B cell (primary cell): ENCODE measurements around the gene PCDHGC4. TPM values are rescaled to one million over a fixed set of nuclear protein-coding genes. Genes with fewer than 3 reads are reported as not detected.

Experiments
- ATAC-seq: fragments of 200-7000 bp; cut with Tn5 transposase; one replicate; pipeline ENCODE4 v1.10.0; 2021; ENCODE audit warnings: low read depth, mild to moderate bottlenecking, moderate number of reproducible peaks, moderate library complexity
- CTCF ChIA-PET: fragments of 350-600 bp; sonication (Branson Sonifier 250); formaldehyde crosslinking; loops from one replicate; lab custom pipeline; 2021; ENCODE audit warnings: antibody characterized with exemption, inconsistent platforms; lab: Charles Lee
- POLR2A ChIA-PET: fragments of 350-600 bp; sonication (Branson Sonifier 250); formaldehyde crosslinking; loops from one replicate; lab custom pipeline; 2021; ENCODE audit warnings: antibody characterized with exemption; lab: Charles Lee
- DNase-seq: peaks from one replicate; pipeline ENCODE4 v3.0.0; 2013
- H2AFZ ChIP-seq: 2 replicates; pipeline ENCODE4 v1.6.1; 2012; ENCODE audit warnings: mild to moderate bottlenecking, low read depth, low read length; ENCODE audit not compliant: insufficient read depth, poor library complexity, severe bottlenecking
- H3K27ac ChIP-seq, 2 donors: 1 replicate in 1 of 2; 2 replicates in 1 of 2; pipeline ENCODE4 v1.5.1; 2012 to 2013; ENCODE audit warnings: low read length in 2 of 2, mild to moderate bottlenecking in 2 of 2, moderate library complexity in 1 of 2
- H3K27me3 ChIP-seq, 4 experiments: fragments of 200-600 bp in 1 of 4; sonication (generic) in 1 of 4; replicated peaks in 1 of 4; 1 replicate in 2 of 4; 2 replicates in 2 of 4; pipeline versions ENCODE4 v1.6.1 to v1.7.0; 2013 to 2016; ENCODE audit warnings: low read length in 3 of 4, mild to moderate bottlenecking in 2 of 4, mixed read lengths in 1 of 4, moderate library complexity in 1 of 4; ENCODE audit not compliant: insufficient read depth in 4 of 4, control insufficient read depth in 3 of 4; ENCODE audit errors: control extremely low read depth in 1 of 4
- H3K36me3 ChIP-seq, 2 experiments: replicated peaks in 1 of 2; 1 replicate in 1 of 2; 2 replicates in 1 of 2; pipeline versions ENCODE4 v1.6.1 to v1.7.1; 2013; ENCODE audit warnings: low read length in 1 of 2; ENCODE audit not compliant: insufficient read depth in 2 of 2, control insufficient read depth in 1 of 2; ENCODE audit errors: control extremely low read depth in 1 of 2, extremely low read depth in 1 of 2
- H3K4me1 ChIP-seq, 2 donors: fragments of 200-600 bp in 1 of 2; sonication (generic) in 1 of 2; 1 replicate in 1 of 2; 2 replicates in 1 of 2; pipeline versions ENCODE4 v1.5.1 to v1.6.1; 2013 to 2017; ENCODE audit warnings: low read length in 2 of 2; ENCODE audit not compliant: control insufficient read depth in 2 of 2, insufficient read depth in 2 of 2
- H3K4me2 ChIP-seq: replicated peaks from 2 replicates; pipeline ENCODE3; 2012; ENCODE audit warnings: mild to moderate bottlenecking, low read depth, low read length; ENCODE audit not compliant: poor library complexity, severe bottlenecking
- H3K4me3 ChIP-seq, 5 experiments: fragments of 200-600 bp in 1 of 5; sonication (generic) in 1 of 5; 1 replicate in 3 of 5; 2 replicates in 2 of 5; pipeline versions ENCODE4 v1.5.1 to v1.7.0; 2011 to 2016; ENCODE audit warnings: low read length in 4 of 5, mild to moderate bottlenecking in 4 of 5, low read depth in 2 of 5, control low read depth in 1 of 5, moderate library complexity in 1 of 5; ENCODE audit not compliant: insufficient read depth in 1 of 5; ENCODE audit errors: control extremely low read depth in 1 of 5, extremely low read depth in 1 of 5
- H3K79me2 ChIP-seq: fragments of 200-600 bp; sonication (generic); one replicate; pipeline ENCODE4 v1.6.0; 2016; ENCODE audit warnings: low read length; ENCODE audit not compliant: control insufficient read depth, insufficient read depth
- H3K9ac ChIP-seq: fragments of 200-600 bp; sonication (generic); 2 replicates; pipeline ENCODE4 v1.6.1; 2017; ENCODE audit warnings: mild to moderate bottlenecking, low read length, moderate library complexity
- H3K9me3 ChIP-seq, 3 donors: one replicate each; pipeline versions ENCODE4 v1.6.1 to v1.7.1; 2013; ENCODE audit warnings: low read length in 2 of 3; ENCODE audit not compliant: control insufficient read depth in 2 of 3, insufficient read depth in 1 of 3; ENCODE audit errors: control extremely low read depth in 1 of 3
- H4K20me1 ChIP-seq: 2 replicates; pipeline ENCODE4 v1.6.0; 2012; ENCODE audit warnings: mild to moderate bottlenecking, low read length; ENCODE audit not compliant: insufficient read depth, control insufficient read depth, poor library complexity, severe bottlenecking
- H3K27ac Mint-ChIP-seq: one replicate; pipeline ENCODE4 v1.8.0; 2021; ENCODE audit warnings: mixed read lengths
- H3K27me3 Mint-ChIP-seq: one replicate; pipeline ENCODE4 v1.8.0; 2021; ENCODE audit warnings: mixed read lengths
- H3K4me1 Mint-ChIP-seq: one replicate; pipeline ENCODE4 v1.8.0; 2021; ENCODE audit warnings: mixed read lengths
- H3K4me3 Mint-ChIP-seq: one replicate; pipeline ENCODE4 v1.8.0; 2021; ENCODE audit warnings: mixed read lengths
- H3K9me3 Mint-ChIP-seq: one replicate; pipeline ENCODE4 v1.8.0; 2022; ENCODE audit warnings: mixed read lengths; ENCODE audit not compliant: insufficient read depth
- EZH2 ChIP-seq: IDR thresholded peaks from 2 replicates; pipeline ENCODE4 v1.6.1; 2012; ENCODE audit warnings: borderline replicate concordance, low read depth, mild to moderate bottlenecking, moderate library complexity, low read length; ENCODE audit not compliant: insufficient read depth, poor library complexity, severe bottlenecking
- WGBS: methylation state at CpG from one replicate; pipeline ENCODE4 v1.1.5; 2013; ENCODE audit warnings: missing lambda C conversion rate; ENCODE audit not compliant: insufficient coverage; 5-methylcytosine and 5-hydroxymethylcytosine counted together
- intact Hi-C: fragments of 100-400 bp; cut with micrococcal nuclease; formaldehyde crosslinking; loops from one replicate; pipeline ENCODE4 v1.10.0; 2022
- polyA plus RNA-seq: library from polyadenylated mRNA; depleted of rRNA; stranded (reverse); fragments of >200 nt; gene quantifications from 2 replicates; pipeline ENCODE4 v1.2.3, GENCODE V29; 2012
- total RNA-seq, 2 donors: library from RNA; stranded (reverse); fragments of 120-200 nt in 1 of 2; gene quantifications; 1 replicate in 1 of 2; 2 replicates in 1 of 2; pipeline versions ENCODE4 v1.2.3 to v1.2.4, GENCODE V29; 2013 to 2022
- TF ChIP-seq, protein P1 (sequence below): fragments of 200-600 bp; IDR thresholded peaks from one replicate; pipeline ENCODE4 v1.8.0; 2022; ENCODE audit warnings: antibody characterized with exemption, mild to moderate bottlenecking

PCDHGC4 gene
- total and polyA plus RNA-seq, 2 donors (not counting 1 experiment from before 2014, with no cell fraction given): 0.09 to 0.42 TPM

GRCh38 chr5:141478321-141478945, 6.4 kb upstream of the PCDHGC4 start:
- peaks cover 23 to 32% of the 10 kb centered on the region in 2 donors for H3K4me1 ChIP-seq
- no peaks in the 10 kb centered on the region for H3K79me2 ChIP-seq
- H3K4me3 Mint-ChIP-seq: no peak overlapping the region
- H4K20me1 ChIP-seq: no peaks in the 10 kb centered on the region
- H3K36me3 ChIP-seq: no peaks in the 10 kb centered on the region
- TF ChIP-seq, protein P1, sequence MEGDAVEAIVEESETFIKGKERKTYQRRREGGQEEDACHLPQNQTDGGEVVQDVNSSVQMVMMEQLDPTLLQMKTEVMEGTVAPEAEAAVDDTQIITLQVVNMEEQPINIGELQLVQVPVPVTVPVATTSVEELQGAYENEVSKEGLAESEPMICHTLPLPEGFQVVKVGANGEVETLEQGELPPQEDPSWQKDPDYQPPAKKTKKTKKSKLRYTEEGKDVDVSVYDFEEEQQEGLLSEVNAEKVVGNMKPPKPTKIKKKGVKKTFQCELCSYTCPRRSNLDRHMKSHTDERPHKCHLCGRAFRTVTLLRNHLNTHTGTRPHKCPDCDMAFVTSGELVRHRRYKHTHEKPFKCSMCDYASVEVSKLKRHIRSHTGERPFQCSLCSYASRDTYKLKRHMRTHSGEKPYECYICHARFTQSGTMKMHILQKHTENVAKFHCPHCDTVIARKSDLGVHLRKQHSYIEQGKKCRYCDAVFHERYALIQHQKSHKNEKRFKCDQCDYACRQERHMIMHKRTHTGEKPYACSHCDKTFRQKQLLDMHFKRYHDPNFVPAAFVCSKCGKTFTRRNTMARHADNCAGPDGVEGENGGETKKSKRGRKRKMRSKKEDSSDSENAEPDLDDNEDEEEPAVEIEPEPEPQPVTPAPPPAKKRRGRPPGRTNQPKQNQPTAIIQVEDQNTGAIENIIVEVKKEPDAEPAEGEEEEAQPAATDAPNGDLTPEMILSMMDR: no peak
- no peak for TF ChIP-seq EZH2
- H3K4me1 Mint-ChIP-seq: peaks cover 32% of the 10 kb centered on the region
- no peaks in the 10 kb centered on the region for H3K9me3 Mint-ChIP-seq
- H3K9me3 ChIP-seq: peaks cover 0 to 13% (median 0%) of the 10 kb centered on the region in 3 donors
- H3K27me3 Mint-ChIP-seq: peaks cover 57% of the 10 kb centered on the region
- peaks cover 0 to 52% (median 35%) of the 10 kb centered on the region in 4 experiments for H3K27me3 ChIP-seq
- ChIA-PET POLR2A (no interaction called here), CTCF (interaction anchor here (0.6 to 3.8 kb wide), 2 partner anchors 35 to 906 kb away, joined by 3 to 37 read pairs; no protein-coding TSS in a partner anchor)
- no peak overlapping the region for H3K4me3 ChIP-seq
- H3K27ac ChIP-seq: no peak overlapping the region
- H3K27ac Mint-ChIP-seq: no peak overlapping the region
- H2AFZ ChIP-seq: no peak overlapping the region
- ATAC-seq: no peak
- intact Hi-C loops: no loop called here
- no peak overlapping the region for H3K4me2 ChIP-seq
- no peak for DNase-seq
- 48% methylated on average over 19 of the region's 20 CpGs for WGBS
- no peak overlapping the region for H3K9ac ChIP-seq

- intact Hi-C loops: no loop called here
- no peaks in the 10 kb centered on the region for H3K9me3 Mint-ChIP-seq
- H3K79me2 ChIP-seq: no peaks in the 10 kb centered on the region
- ChIA-PET POLR2A (no interaction called here), CTCF (interaction anchor here (0.7 to 1.4 kb wide), 8 partner anchors 13 to 628 kb away, joined by 3 to 6 read pairs (median 3); no protein-coding TSS in a partner anchor)
- H3K4me2 ChIP-seq: no peak overlapping the region
- H3K9ac ChIP-seq: no peak overlapping the region
- DNase-seq (no peak), ATAC-seq (no peak)
- H3K27me3 Mint-ChIP-seq: peaks cover 70% of the 10 kb centered on the region
- no peak overlapping the region for H3K27ac Mint-ChIP-seq
- no peak overlapping the region for H2AFZ ChIP-seq
- H3K27me3 ChIP-seq: peaks cover 0 to 66% (median 45%) of the 10 kb centered on the region in 4 experiments
- peaks cover 30 to 40% of the 10 kb centered on the region in 2 donors for H3K4me1 ChIP-seq
- peaks cover 40% of the 10 kb centered on the region for H3K4me1 Mint-ChIP-seq
- H3K4me3 ChIP-seq: no peak overlapping the region
- H3K27ac ChIP-seq: no peak overlapping the region
- TF ChIP-seq, protein P1: no peak
- no peak for TF ChIP-seq EZH2
- no peaks in the 10 kb centered on the region for H4K20me1 ChIP-seq
- H3K36me3 ChIP-seq: no peaks in the 10 kb centered on the region
- peaks cover 0 to 13% (median 0%) of the 10 kb centered on the region in 3 donors for H3K9me3 ChIP-seq
- no peak overlapping the region for H3K4me3 Mint-ChIP-seq
Measured at GRCh38 chr5:141479776-141480175, 5.1 kb upstream of the PCDHGC4 start.
